Measurements from ENCODE around the gene TCF7L1. TPM values are rescaled to one million over a fixed set of nuclear protein-coding genes. Genes with fewer than 3 reads are reported as not detected.

The TCF7L1 gene
- total and polyA plus RNA-seq, 2 of the 13 experiments (the other 11 are each of a cell fraction or from before 2014, with no cell fraction given): 0.04 to 0.15 TPM

- ChIA-PET CTCF (ENCODE audit: low intra/inter-chr PET ratio, low total read pairs) (no interaction called here), POLR2A (no interaction called here)
- peak; percentile 60 for FAIRE-seq
- no peak overlapping the region for H2AFZ ChIP-seq (ENCODE audit: low read length)
- no peak overlapping the region for H3K27ac ChIP-seq (ENCODE audit: extremely low read length, insufficient read depth, low read length)
- peak; percentile 76 for ATAC-seq
- DNase-seq (ENCODE audit: low spot score): peak; percentile 27
- no peaks in the 10 kb centered on the region for H4K20me1 ChIP-seq (ENCODE audit: insufficient read depth, low read length)
- H3K9ac ChIP-seq (ENCODE audit: insufficient read depth, low read depth, low read length): no peak overlapping the region
- no peak overlapping the region for H3K4me3 ChIP-seq (replicated peaks in 1 of 3; ENCODE audit: insufficient read depth in 1 of 3, low read depth in 2 of 3, low read length in 3 of 3)
- H3K4me1 ChIP-seq (ENCODE audit: insufficient read depth, low read length): no peaks in the 10 kb centered on the region
- H3K9me3 ChIP-seq (ENCODE audit: low read length): no peaks in the 10 kb centered on the region
- no peaks in the 10 kb centered on the region for H3K79me2 ChIP-seq (ENCODE audit: insufficient read depth, low read length)
- no peaks in the 10 kb centered on the region for H3K36me3 ChIP-seq (replicated peaks in 1 of 2; ENCODE audit: control insufficient read depth in 1 of 2, insufficient read depth in 2 of 2, low read length in 2 of 2)
- no peak overlapping the region for H3K4me2 ChIP-seq (ENCODE audit: low read depth, low read length)
- BruUV-seq (replicated peaks): no TSS peak
- 9% methylated on average over 9 of the region's 9 CpGs for WGBS (ENCODE audit: low lambda C conversion rate)
- in situ Hi-C loops (cut with HindIII; ENCODE audit: extremely low pct_ligation_motif_present, low pct_unique_long_range_greater_than_20kb) (no loop called here), intact Hi-C loops (cut with micrococcal nuclease; ENCODE audit: unreplicated experiment) (loop anchor here (1.0 kb wide), 2 partner anchors 84 to 148 kb away; no protein-coding TSS in a partner anchor)
- H3K27me3 ChIP-seq (ENCODE audit: control insufficient read depth in 1 of 2, insufficient read depth in 2 of 2, low read length in 2 of 2): peaks cover 10 to 56% of the 10 kb centered on the region in 2 experiments; a peak in 4 of 5 replicates
- no peak for TF ChIP-seq HOMEZ (CRISPR knock-in tag; IDR thresholded peaks at IDR 0.05; ENCODE audit: low read depth)
- TF ChIP-seq, protein P1, sequence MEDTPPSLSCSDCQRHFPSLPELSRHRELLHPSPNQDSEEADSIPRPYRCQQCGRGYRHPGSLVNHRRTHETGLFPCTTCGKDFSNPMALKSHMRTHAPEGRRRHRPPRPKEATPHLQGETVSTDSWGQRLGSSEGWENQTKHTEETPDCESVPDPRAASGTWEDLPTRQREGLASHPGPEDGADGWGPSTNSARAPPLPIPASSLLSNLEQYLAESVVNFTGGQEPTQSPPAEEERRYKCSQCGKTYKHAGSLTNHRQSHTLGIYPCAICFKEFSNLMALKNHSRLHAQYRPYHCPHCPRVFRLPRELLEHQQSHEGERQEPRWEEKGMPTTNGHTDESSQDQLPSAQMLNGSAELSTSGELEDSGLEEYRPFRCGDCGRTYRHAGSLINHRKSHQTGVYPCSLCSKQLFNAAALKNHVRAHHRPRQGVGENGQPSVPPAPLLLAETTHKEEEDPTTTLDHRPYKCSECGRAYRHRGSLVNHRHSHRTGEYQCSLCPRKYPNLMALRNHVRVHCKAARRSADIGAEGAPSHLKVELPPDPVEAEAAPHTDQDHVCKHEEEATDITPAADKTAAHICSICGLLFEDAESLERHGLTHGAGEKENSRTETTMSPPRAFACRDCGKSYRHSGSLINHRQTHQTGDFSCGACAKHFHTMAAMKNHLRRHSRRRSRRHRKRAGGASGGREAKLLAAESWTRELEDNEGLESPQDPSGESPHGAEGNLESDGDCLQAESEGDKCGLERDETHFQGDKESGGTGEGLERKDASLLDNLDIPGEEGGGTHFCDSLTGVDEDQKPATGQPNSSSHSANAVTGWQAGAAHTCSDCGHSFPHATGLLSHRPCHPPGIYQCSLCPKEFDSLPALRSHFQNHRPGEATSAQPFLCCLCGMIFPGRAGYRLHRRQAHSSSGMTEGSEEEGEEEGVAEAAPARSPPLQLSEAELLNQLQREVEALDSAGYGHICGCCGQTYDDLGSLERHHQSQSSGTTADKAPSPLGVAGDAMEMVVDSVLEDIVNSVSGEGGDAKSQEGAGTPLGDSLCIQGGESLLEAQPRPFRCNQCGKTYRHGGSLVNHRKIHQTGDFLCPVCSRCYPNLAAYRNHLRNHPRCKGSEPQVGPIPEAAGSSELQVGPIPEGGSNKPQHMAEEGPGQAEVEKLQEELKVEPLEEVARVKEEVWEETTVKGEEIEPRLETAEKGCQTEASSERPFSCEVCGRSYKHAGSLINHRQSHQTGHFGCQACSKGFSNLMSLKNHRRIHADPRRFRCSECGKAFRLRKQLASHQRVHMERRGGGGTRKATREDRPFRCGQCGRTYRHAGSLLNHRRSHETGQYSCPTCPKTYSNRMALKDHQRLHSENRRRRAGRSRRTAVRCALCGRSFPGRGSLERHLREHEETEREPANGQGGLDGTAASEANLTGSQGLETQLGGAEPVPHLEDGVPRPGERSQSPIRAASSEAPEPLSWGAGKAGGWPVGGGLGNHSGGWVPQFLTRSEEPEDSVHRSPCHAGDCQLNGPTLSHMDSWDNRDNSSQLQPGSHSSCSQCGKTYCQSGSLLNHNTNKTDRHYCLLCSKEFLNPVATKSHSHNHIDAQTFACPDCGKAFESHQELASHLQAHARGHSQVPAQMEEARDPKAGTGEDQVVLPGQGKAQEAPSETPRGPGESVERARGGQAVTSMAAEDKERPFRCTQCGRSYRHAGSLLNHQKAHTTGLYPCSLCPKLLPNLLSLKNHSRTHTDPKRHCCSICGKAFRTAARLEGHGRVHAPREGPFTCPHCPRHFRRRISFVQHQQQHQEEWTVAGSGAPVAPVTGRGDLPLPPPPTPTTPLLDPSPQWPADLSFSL (CRISPR knock-in tag; IDR thresholded peaks at IDR 0.05): no peak
- TF ChIP-seq GATAD2A (CRISPR knock-in tag; IDR thresholded peaks at IDR 0.05): no peak
- TF ChIP-seq STAG1 (CRISPR knock-in tag; IDR thresholded peaks at IDR 0.05): peak; percentile 60
- TF ChIP-seq SMC3 (IDR thresholded peaks at IDR 0.05; ENCODE audit: low read length): peak; percentile 52; the same call in 1 of the 2 replicates
- TF ChIP-seq GFI1 (CRISPR knock-in tag; IDR thresholded peaks at IDR 0.05; ENCODE audit: borderline replicate concordance): no peak
- TF ChIP-seq, protein P2, sequence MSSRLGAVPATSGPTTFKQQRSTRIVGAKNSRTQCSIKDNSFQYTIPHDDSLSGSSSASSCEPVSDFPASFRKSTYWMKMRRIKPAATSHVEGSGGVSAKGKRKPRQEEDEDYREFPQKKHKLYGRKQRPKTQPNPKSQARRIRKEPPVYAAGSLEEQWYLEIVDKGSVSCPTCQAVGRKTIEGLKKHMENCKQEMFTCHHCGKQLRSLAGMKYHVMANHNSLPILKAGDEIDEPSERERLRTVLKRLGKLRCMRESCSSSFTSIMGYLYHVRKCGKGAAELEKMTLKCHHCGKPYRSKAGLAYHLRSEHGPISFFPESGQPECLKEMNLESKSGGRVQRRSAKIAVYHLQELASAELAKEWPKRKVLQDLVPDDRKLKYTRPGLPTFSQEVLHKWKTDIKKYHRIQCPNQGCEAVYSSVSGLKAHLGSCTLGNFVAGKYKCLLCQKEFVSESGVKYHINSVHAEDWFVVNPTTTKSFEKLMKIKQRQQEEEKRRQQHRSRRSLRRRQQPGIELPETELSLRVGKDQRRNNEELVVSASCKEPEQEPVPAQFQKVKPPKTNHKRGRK (CRISPR knock-in tag; IDR thresholded peaks at IDR 0.05): no peak
- no peak for TF ChIP-seq ZNF34 (CRISPR knock-in tag; IDR thresholded peaks at IDR 0.05; ENCODE audit: borderline replicate concordance)
- peak; percentile 64 for TF ChIP-seq CTCF (CRISPR knock-in tag; IDR thresholded peaks at IDR 0.05)
- TF ChIP-seq NFIB (CRISPR knock-in tag; IDR thresholded peaks at IDR 0.05; ENCODE audit: borderline replicate concordance): no peak
- TF ChIP-seq TERF1 (CRISPR knock-in tag; IDR thresholded peaks at IDR 0.05): no peak
- no peak for TF ChIP-seq MTA1 (CRISPR knock-in tag; IDR thresholded peaks at IDR 0.05; ENCODE audit: borderline replicate concordance)
These were observed 81.9 kb downstream of the TCF7L1 start for GRCh38 chr2:85215081-85215447.

Data from HepG2 (cell line).